SJSA1 (cell line): ENCODE data around the gene NUDT8. TPM values are rescaled to one million over a fixed set of nuclear protein-coding genes. Genes with fewer than 3 reads are reported as not detected.
"Not testable (repeated sequence)": the region's sequence is repeated elsewhere in the genome, so short reads cannot be mapped to it uniquely, and the experiment has no call there.

Experiments used
- DNase-seq, 2 experiments: peaks; one replicate each; pipeline ENCODE4 v3.0.0-alpha.2; 2015 to 2020; ENCODE audit warnings: low spot score in 2 of 2, low read depth in 1 of 2
- H3K27ac ChIP-seq: fragments of 250-450 bp; sonication (Bioruptor Pico); 2 replicates; pipeline ENCODE4 v1.5.1; 2020; ENCODE audit warnings: mild to moderate bottlenecking, moderate library complexity
- H3K27me3 ChIP-seq: fragments of 250-450 bp; sonication (Bioruptor Pico); replicated peaks from 2 replicates; pipeline ENCODE4 v1.5.1; 2020; ENCODE audit warnings: mild to moderate bottlenecking, moderate library complexity
- H3K36me3 ChIP-seq: fragments of 250-450 bp; sonication (Bioruptor Pico); 2 replicates; pipeline ENCODE4 v1.5.1; 2020; ENCODE audit warnings: mild to moderate bottlenecking
- H3K4me1 ChIP-seq: fragments of 250-450 bp; sonication (Bioruptor Pico); replicated peaks from 2 replicates; pipeline ENCODE4 v1.6.1; 2021; ENCODE audit warnings: mild to moderate bottlenecking
- H3K4me3 ChIP-seq: fragments of 250-450 bp; sonication (Bioruptor Pico); 2 replicates; pipeline ENCODE4 v1.5.1; 2020; ENCODE audit warnings: mild to moderate bottlenecking
- H3K9me3 ChIP-seq: fragments of 250-450 bp; sonication (Bioruptor Pico); replicated peaks from 2 replicates; pipeline ENCODE4 v1.5.1; 2020; ENCODE audit warnings: mild to moderate bottlenecking
- total RNA-seq: library from RNA; depleted of rRNA; stranded (reverse); fragments of >200 nt; shearing (Covaris generic); gene quantifications from 2 replicates; pipeline ENCODE4 v1.2.3, GENCODE V29; 2014

Gene NUDT8
- total RNA-seq, 1 experiment from 2014 or later = 7.4 TPM

- DNase-seq = peak in 1 of 2 experiments; percentile 68
- H3K36me3 ChIP-seq = no peaks in the 10 kb centered on the region
- H3K27ac ChIP-seq = no peak overlapping the region
- peaks cover 3% of the 10 kb centered on the region; the same call in 1 of the 2 replicates for H3K9me3 ChIP-seq
- H3K27me3 ChIP-seq = peaks cover 49% of the 10 kb centered on the region
- no peaks in the 10 kb centered on the region for H3K4me1 ChIP-seq
- H3K4me3 ChIP-seq = no peak overlapping the region
Measured at GRCh38 chr11:67665541-67666302, 36.0 kb upstream of the NUDT8 start.

GRCh38 chr11:67664696-67665540 lies 35.2 kb upstream of the NUDT8 start:
- H3K27me3 ChIP-seq = peaks cover 50% of the 10 kb centered on the region
- no peaks in the 10 kb centered on the region; the same call in 1 of the 2 replicates for H3K9me3 ChIP-seq
- peak in 1 of 2 experiments; percentile 44 for DNase-seq
- no peak overlapping the region for H3K4me3 ChIP-seq
- H3K36me3 ChIP-seq = no peaks in the 10 kb centered on the region
- no peak overlapping the region for H3K27ac ChIP-seq
- no peaks in the 10 kb centered on the region for H3K4me1 ChIP-seq

- Histone ChIP-seq H3K4me3 (no peak overlapping the region), H3K27me3 (peaks cover 50% of the 10 kb centered on the region), H3K27ac (no peak overlapping the region), H3K36me3 (no peaks in the 10 kb centered on the region), H3K4me1 (no peaks in the 10 kb centered on the region), H3K9me3 (no peaks in the 10 kb centered on the region; the same call in 1 of the 2 replicates)
- peak in 1 of 2 experiments; percentile 46 for DNase-seq
Measured at GRCh38 chr11:67664213-67664585, 34.5 kb upstream of the NUDT8 start.

DNA sequence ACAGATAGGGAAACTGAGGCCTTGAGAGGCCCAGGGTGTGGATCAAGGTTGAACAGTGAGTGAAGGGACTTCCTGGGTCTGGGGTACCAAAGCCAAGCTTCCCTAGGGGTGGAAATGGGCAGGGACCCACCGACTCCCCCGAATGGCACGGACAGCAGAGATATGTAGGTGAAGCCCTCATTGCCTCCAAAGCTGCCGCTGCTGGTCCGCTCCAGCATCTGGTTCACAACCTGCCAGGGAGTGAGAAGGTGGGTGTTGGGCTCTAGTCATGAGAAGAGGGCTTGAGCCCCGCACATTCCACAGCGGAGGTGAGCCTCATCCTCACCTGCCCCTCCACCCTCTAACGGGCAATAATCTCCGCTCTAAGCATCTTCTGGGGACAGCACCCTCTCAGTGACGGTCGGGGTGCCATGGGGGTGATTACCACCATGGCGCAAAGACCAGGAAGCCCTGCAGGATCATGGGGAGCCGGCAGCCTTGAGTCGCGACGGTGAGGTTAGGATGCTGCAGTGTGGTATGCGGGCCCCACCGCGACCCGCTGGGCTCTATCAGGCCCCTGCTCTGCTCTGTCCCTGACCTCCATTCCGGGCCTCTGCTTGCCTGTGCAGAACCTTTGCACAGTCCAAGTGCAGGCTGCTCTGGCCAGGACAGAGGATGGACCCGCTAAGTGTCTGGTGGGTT lies 33.9 kb upstream of the NUDT8 start:
- peak in 1 of 2 experiments; percentile 49 for DNase-seq
- H3K27ac ChIP-seq = no peak overlapping the region
- no peaks in the 10 kb centered on the region for H3K9me3 ChIP-seq
- H3K27me3 ChIP-seq = peaks cover 50% of the 10 kb centered on the region
- no peak overlapping the region for H3K4me3 ChIP-seq
- H3K36me3 ChIP-seq = no peaks in the 10 kb centered on the region
- no peaks in the 10 kb centered on the region for H3K4me1 ChIP-seq

DNA sequence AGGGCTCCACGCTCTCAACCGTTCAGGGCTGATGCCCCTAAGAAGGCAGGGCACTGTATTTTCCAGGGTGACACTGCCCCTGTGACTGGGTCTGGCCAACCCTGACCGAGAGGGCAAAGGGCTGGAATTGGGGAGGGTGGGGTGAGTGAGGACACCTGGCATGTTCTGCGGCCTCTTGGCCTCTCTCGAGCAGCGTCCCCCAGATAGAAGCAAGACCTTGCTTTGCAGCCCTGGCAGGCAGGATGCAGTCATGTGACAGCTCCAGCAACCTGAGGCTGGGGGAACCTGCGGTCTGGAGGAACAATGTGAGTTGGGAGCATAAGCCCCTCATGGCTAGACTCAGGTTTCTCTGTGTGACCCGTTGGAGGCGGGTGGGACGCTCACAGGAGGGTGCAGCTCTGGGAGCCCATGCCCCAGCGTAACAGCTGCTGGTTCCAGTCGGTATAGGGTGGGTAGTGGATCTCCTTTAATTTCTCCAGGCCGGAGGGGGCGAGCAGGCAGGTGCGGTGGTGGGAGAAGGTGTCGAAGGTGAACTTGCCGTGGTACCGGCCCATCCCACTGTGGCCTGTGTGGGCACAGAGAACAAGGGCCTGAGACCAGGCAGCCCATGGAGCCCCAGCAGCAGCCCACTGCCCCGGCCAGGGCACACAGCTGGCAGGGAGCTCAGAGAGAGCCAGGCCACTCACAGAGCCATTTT lies 33.2 kb upstream of the NUDT8 start:
- Histone ChIP-seq H3K9me3 (no peaks in the 10 kb centered on the region), H3K36me3 (no peaks in the 10 kb centered on the region), H3K27ac (no peak overlapping the region), H3K4me1 (no peaks in the 10 kb centered on the region), H3K4me3 (no peak overlapping the region), H3K27me3 (peaks cover 50% of the 10 kb centered on the region)
- DNase-seq = peak in 1 of 2 experiments; percentile 47

GRCh38 chr11:67662142-67662834 lies 32.6 kb upstream of the NUDT8 start:
- no peaks in the 10 kb centered on the region for H3K4me1 ChIP-seq
- H3K9me3 ChIP-seq = no peaks in the 10 kb centered on the region
- peaks cover 50% of the 10 kb centered on the region for H3K27me3 ChIP-seq

DNA sequence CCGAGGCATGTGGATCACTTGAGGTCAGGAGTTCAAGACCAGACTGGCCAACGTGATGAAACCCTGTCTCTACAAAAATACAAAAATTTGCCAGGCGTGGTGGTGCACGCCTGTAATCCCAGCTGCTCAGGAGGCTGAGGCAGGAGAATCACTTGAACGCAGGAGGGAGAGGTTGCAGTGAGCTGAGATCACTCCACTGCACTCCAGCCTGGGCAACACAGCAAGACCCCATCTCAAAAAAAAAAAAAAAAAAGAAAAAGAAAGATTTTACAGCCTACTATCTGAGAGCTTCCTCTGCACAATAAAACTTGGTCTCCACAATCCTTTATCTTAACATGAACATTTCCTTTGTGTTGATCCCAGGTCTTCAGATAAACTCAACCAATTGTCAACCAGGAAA lies 31.0 kb upstream of the NUDT8 start:
- H3K27me3 ChIP-seq = peaks cover 46% of the 10 kb centered on the region
- not testable (repeated sequence) for DNase-seq, H3K4me1 ChIP-seq, H3K36me3 ChIP-seq, H3K4me3 ChIP-seq, H3K27ac ChIP-seq, H3K9me3 ChIP-seq

More at GRCh38 chr11:67662142-67662834, 32.6 kb upstream of the NUDT8 start:
- Histone ChIP-seq H3K36me3 (no peaks in the 10 kb centered on the region), H3K27ac (no peak overlapping the region), H3K4me3 (no peak overlapping the region)
- DNase-seq = no peak

DNA sequence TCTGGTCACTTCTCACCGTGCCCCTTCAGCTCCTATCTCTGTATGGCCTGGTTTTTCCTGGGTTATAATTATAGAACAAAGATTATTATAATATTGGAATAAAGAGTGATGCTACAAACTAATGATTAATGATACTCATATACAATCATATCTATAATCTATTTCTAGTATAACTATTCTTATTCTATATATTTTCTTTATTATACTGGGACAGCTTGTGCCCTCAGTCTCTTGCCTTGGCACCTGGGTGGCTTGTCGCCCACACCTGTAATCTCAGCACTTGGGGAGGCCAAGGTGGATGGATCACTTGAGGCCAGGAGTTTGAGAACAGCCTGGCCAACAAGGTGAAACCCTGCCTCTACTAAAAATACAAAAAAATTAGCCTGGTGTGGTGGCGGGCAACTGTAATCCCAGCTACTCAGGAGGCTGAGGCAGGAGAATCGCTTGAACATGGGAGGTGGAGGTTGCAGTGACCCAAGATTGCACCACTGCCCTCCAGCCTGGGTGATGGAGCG lies 30.0 kb upstream of the NUDT8 start:
- not testable (repeated sequence) for H3K27ac ChIP-seq, H3K4me1 ChIP-seq, H3K4me3 ChIP-seq, H3K9me3 ChIP-seq, H3K36me3 ChIP-seq, DNase-seq
- peaks cover 40% of the 10 kb centered on the region for H3K27me3 ChIP-seq

- H3K9me3 ChIP-seq = 0 out of 2 replicates have a peak, but pooled peaks cover 6% of the 10 kb centered on the region
- H3K4me3 ChIP-seq = no peak overlapping the region
- H3K27me3 ChIP-seq = peaks cover 33% of the 10 kb centered on the region
- DNase-seq = no peak
- H3K27ac ChIP-seq = no peak overlapping the region
- H3K4me1 ChIP-seq = no peaks in the 10 kb centered on the region
- H3K36me3 ChIP-seq = no peaks in the 10 kb centered on the region
Measured at GRCh38 chr11:67657300-67657699, 27.6 kb upstream of the NUDT8 start.

- H3K36me3 ChIP-seq = no peaks in the 10 kb centered on the region
- H3K27me3 ChIP-seq = peaks cover 27% of the 10 kb centered on the region
- H3K27ac ChIP-seq = no peak overlapping the region
- no peak overlapping the region for H3K4me3 ChIP-seq
- no peak for DNase-seq
- no peaks in the 10 kb centered on the region for H3K4me1 ChIP-seq
- H3K9me3 ChIP-seq = 0 out of 2 replicates have a peak, but pooled peaks cover 6% of the 10 kb centered on the region
Measured at GRCh38 chr11:67656278-67656922, 26.7 kb upstream of the NUDT8 start.

- peaks cover 9% of the 10 kb centered on the region; the same call in 1 of the 2 replicates for H3K4me1 ChIP-seq
- H3K27me3 ChIP-seq = peaks cover 15% of the 10 kb centered on the region; the same call in 1 of the 2 replicates
- no peak overlapping the region for H3K27ac ChIP-seq
- DNase-seq = no peak
- H3K9me3 ChIP-seq = 0 out of 2 replicates have a peak, but pooled peaks cover 6% of the 10 kb centered on the region
- no peaks in the 10 kb centered on the region for H3K36me3 ChIP-seq
- H3K4me3 ChIP-seq = no peak overlapping the region
Measured at GRCh38 chr11:67654225-67654624, 24.5 kb upstream of the NUDT8 start.
